GM12892 (cell line): ENCODE results near the gene LRRC3.

Experiments used
- DNase-seq: peaks from one replicate; pipeline ENCODE4 v3.0.0; 2011; ENCODE audit not compliant: insufficient read length
- FAIRE-seq: peaks from 2 replicates; lab custom pipeline; 2011; peaks lifted over from hg19 to GRCh38; lab: Jason Lieb, UNC
- POLR2A ChIP-seq: IDR thresholded peaks from 2 replicates; pipeline ENCODE4 v1.6.1; 2011; ENCODE audit warnings: low read depth, low read length, control low read depth
- POLR2AphosphoS5 ChIP-seq: IDR thresholded peaks from 2 replicates; pipeline ENCODE4 v1.6.1; 2011; ENCODE audit warnings: low read depth, low read length, control low read depth
- TAF1 ChIP-seq: IDR thresholded peaks from 2 replicates; pipeline ENCODE4 v1.6.1; 2011; ENCODE audit warnings: low read depth, mild to moderate bottlenecking, control low read depth, low read length, borderline replicate concordance

The LRRC3 gene

GRCh38 chr21:44463724-44464123 is 8.4 kb downstream of the LRRC3 start:
- DNase-seq (no peak), FAIRE-seq (no peak)
- no peak for TF ChIP-seq POLR2AphosphoS5
- no peak for TF ChIP-seq POLR2A
- TF ChIP-seq TAF1, result no peak

GRCh38 chr21:44464351-44464750 is 9.0 kb downstream of the LRRC3 start:
- no peak for DNase-seq
- TF ChIP-seq TAF1 (no peak), POLR2AphosphoS5 (no peak), POLR2A (no peak)
- no peak for FAIRE-seq

GRCh38 chr21:44466351-44466954 is 11.1 kb downstream of the LRRC3 start:
- DNase-seq (no peak), FAIRE-seq (no peak)
- TF ChIP-seq POLR2AphosphoS5 (no peak), POLR2A (no peak), TAF1 (no peak)

DNA sequence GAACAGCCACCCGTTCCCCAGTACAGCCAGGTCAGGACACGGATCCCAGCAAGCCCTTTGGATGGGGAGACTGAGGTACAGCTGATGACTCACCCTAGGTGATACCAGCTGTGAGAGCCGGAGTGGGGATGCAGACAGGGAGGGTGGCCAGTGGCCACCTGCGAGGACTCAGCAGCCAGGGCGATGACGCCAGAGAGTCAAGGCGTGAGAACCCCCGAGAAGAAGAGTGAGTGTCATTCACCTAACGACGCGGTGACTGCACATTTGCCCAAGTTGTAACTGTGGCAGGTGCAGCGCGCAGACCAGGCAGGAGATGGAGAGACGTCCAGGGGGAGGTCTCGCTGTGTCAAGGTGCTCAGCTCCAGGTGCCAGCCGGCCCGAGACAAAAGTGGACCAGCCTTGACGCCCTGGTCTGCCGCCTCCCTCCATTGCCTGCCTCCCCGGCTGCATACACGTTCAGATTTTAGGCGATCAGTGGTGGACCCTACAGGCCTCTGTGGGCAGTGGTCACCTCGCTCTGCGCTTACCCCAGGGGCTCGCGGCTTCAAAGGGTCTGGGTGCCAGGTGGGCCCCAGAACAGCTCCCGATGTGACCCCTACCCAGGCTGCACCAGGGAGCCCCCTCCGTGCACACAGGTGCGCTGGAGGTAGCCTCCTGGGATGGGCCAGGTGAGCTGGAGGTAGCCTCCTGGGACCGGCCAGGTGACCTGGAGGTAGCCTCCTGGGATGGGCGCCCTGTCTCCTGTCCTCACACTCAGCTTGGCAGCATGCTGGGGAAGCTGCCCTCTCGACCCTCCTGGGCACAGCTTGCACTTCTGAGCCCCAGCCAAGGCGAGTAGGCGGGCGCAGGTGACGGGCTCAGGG is 11.9 kb downstream of the LRRC3 start:
- no peak for FAIRE-seq
- TF ChIP-seq TAF1 (no peak), POLR2A (no peak), POLR2AphosphoS5 (no peak)
- no peak for DNase-seq

DNA sequence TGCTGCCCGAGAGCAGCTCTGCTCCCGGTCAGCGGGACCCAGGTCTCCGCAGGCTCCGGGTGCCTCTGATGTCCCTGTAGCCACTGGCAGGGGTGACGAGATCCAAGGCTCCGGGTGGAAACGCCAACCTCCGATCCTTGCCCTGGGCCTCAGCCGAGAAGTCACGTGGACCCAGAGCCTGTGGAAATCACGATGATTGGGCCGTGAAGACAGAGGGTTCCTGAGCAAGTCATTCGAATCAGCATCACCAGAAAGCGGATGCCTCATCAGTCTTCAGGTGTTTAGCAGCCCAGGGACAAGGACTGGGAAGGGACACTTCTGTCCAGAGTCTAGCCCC is 12.5 kb downstream of the LRRC3 start:
- DNase-seq, result no peak
- FAIRE-seq, result no peak
- TF ChIP-seq POLR2AphosphoS5, result no peak
- no peak for TF ChIP-seq POLR2A
- TF ChIP-seq TAF1, result no peak

DNA sequence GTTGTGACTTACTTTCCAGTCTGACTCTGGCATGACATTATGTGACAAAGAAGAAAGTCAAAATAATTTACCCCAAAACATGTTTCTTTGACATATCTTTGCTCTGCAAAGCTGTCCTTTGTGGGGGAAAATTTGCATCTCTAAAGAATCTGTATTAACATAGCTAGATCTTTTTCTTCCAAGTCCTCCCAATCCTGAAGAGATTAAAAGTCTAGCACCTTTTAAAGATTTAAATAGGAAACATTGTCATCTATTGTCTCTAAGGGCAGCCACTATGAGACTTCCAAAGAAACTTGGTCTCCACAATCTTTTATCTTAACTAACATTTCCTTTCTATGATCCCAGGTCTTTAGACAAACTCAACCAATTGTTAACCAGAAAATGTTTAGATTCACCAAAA is 16.0 kb downstream of the LRRC3 start:
- DNase-seq (no peak), FAIRE-seq (no peak)
- TF ChIP-seq TAF1 (no peak), POLR2AphosphoS5 (no peak), POLR2A (no peak)

DNA sequence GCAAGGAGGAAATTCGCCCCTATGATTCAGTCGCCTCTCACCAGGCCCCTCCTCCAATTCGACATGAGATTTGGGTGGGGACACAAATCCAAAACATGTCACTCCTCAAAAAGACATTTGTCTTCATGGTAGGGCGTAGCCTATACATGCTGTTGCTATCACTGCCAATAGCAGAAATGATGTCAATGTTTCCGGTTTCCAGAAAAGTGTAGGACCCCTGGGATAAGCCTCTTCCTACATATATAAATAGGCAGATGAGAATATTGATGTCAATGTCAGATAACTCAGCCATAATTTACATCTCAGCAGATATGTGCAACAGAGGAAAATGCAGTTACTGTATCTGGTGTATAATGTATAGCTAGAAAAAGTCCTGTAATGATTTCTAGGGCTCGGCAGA is 16.7 kb downstream of the LRRC3 start:
- no peak for FAIRE-seq
- TF ChIP-seq POLR2AphosphoS5 (no peak), POLR2A (no peak), TAF1 (no peak)
- DNase-seq, result no peak

DNA sequence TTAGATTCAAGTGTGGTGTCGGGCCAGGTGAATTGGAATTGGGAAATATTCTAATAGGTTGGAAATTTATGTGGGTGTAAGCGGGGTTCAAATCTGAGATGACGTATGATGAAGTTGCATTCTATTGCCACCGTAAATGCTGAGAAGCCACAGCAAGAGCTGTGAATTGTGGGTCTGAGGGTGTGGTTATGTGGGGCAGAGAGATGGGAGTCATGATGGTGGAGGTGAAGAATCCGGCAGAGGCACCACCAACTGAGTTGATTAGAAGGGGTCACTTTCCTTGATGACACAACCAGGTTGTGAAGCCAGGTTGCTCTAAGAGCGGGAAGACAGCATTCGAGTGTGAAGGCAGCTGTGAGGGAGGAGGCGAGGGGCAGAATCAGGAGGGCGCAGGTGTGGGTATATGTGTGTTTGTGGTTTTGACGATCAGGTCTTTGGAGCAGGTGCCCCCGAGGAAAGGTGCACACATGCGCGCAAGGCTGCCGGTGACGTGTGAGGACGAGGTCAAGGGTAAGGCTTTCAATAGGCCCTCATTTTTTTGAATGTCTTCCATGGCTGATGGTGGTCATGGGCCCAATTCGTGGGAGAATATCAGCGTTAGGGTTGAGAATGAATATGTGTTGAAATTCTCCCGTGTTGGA is 18.7 kb downstream of the LRRC3 start:
- no peak for FAIRE-seq
- no peak for DNase-seq
- no peak for TF ChIP-seq TAF1
- TF ChIP-seq POLR2AphosphoS5, result no peak
- no peak for TF ChIP-seq POLR2A

GRCh38 chr21:44475266-44475845 is 20.0 kb downstream of the LRRC3 start:
- no peak for TF ChIP-seq POLR2AphosphoS5
- no peak for TF ChIP-seq TAF1
- no peak for TF ChIP-seq POLR2A
- FAIRE-seq (no peak), DNase-seq (no peak)

GRCh38 chr21:44477131-44477530 is 21.8 kb downstream of the LRRC3 start:
- FAIRE-seq (no peak), DNase-seq (no peak)
- TF ChIP-seq TAF1 (no peak), POLR2AphosphoS5 (no peak), POLR2A (no peak)

- TF ChIP-seq POLR2A (no peak), POLR2AphosphoS5 (no peak), TAF1 (no peak)
- DNase-seq (no peak), FAIRE-seq (no peak)
Measured at GRCh38 chr21:44477712-44478111, 22.4 kb downstream of the LRRC3 start.
